ENCODE data around the gene TAS1R3. TPM values are rescaled to one million over a fixed set of nuclear protein-coding genes. Genes with fewer than 3 reads are reported as not detected.

The TAS1R3 gene
- total and polyA plus RNA-seq, 10 of the 15 experiments (the other 5 are each of a cell fraction or from before 2014, with no cell fraction given), result 0.04 to 0.51 (median 0.08) TPM; not detected in 3

GRCh38 chr1:1324524-1325287 is 6.4 kb upstream of the TAS1R3 start, which contains the start of the genes CPTP and INTS11 (continued):
- TF ChIP-seq MYB (IDR thresholded peaks at IDR 0.05; ENCODE audit: borderline replicate concordance, low read depth, low read length), result no peak
- TF ChIP-seq ZNF274 (IDR thresholded peaks at IDR 0.05; ENCODE audit: insufficient read depth, insufficient read length), result no peak
- TF ChIP-seq SIN3A (IDR thresholded peaks at IDR 0.05; ENCODE audit: low read depth, low read length), result no peak; the same call in 1 of the 2 replicates
- peak; percentile 72 for TF ChIP-seq NKRF (conservative IDR thresholded peaks at IDR 0.05)
- TF ChIP-seq JUNB (IDR thresholded peaks at IDR 0.05), result no peak
- TF ChIP-seq CBX3 (IDR thresholded peaks at IDR 0.05; ENCODE audit: borderline replicate concordance, low read depth), result no peak
- no peak for TF ChIP-seq ZBTB4 (CRISPR knock-in tag; IDR thresholded peaks at IDR 0.05)
- TF ChIP-seq JUND (IDR thresholded peaks at IDR 0.05; ENCODE audit: low read depth, low read length), result no peak
- TF ChIP-seq IRF5 (IDR thresholded peaks at IDR 0.05; ENCODE audit: borderline replicate concordance), result no peak
- no peak for TF ChIP-seq MTA3 (IDR thresholded peaks at IDR 0.05; ENCODE audit: borderline replicate concordance, low read length)
- 0 out of 2 replicates have a peak, but pooled peaks have one; percentile 36 for TF ChIP-seq ZNF687 (IDR thresholded peaks at IDR 0.05)
- no peak for TF ChIP-seq HDGF (IDR thresholded peaks at IDR 0.05)
- no peak for TF ChIP-seq SIX5 (IDR thresholded peaks at IDR 0.05; ENCODE audit: low read depth, low read length, severe bottlenecking)
- TF ChIP-seq POLR2AphosphoS2 (IDR thresholded peaks at IDR 0.05; ENCODE audit: low read depth, low read length), result peak; percentile 81
- peak; percentile 11 for TF ChIP-seq FOS (IDR thresholded peaks at IDR 0.05; ENCODE audit: borderline replicate concordance, extremely low read depth, insufficient read length)

Measured in GM12878 (cell line).